Measurements from ENCODE around the gene P2RY2. TPM values are rescaled to one million over a fixed set of nuclear protein-coding genes. Genes with fewer than 3 reads are reported as not detected.

Gene P2RY2
- total and polyA plus RNA-seq, 9 of the 15 experiments (the other 6 are each of a cell fraction or from before 2014, with no cell fraction given), result not detected

DNA sequence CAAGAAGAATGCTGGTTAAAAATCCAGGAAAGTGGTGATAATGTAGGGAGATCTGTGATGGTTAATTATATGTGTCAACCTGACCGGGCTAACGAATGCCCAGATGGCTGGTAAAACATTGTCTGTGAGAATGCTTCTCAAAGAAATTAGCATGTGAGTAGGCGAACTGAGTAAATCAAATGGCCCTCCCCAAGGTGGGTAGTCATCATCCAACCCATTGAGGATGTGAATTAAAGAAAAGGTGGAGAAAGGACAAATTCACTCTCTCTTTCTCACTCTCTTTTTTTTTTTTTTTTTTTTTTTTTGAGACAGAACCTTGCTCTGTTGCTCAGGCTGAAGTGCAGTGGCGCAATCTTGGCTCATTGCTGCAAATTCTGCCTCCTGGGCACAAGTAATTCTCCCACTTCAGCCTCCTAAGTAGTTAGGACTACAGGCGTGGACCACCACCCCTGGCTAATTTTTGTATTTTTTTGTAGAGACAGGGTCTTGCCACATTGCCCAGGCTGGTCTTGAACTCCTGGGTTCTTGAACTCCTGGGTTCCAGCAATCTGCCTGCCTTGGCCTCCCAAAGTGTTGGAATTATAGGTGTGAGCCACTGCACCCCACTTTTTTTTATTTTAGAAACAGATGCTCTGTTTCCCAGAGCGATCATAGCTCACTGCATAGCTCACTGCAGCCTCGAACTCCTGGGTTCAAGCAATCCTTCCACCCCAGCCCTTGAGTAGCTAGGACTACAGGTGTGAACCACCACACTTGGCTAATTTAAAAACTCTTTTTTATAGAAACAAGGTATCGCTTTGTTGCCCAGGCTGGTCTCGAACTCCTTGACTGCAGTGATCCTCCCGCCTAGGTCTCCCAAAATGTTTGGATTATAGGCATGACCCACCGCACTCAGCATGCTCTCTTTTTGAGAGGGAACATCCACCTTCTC is 32.0 kb downstream of the P2RY2 start (continued):
- no peak for TF ChIP-seq ELF1 (tag; IDR thresholded peaks at IDR 0.05)
- TF ChIP-seq, protein P1, sequence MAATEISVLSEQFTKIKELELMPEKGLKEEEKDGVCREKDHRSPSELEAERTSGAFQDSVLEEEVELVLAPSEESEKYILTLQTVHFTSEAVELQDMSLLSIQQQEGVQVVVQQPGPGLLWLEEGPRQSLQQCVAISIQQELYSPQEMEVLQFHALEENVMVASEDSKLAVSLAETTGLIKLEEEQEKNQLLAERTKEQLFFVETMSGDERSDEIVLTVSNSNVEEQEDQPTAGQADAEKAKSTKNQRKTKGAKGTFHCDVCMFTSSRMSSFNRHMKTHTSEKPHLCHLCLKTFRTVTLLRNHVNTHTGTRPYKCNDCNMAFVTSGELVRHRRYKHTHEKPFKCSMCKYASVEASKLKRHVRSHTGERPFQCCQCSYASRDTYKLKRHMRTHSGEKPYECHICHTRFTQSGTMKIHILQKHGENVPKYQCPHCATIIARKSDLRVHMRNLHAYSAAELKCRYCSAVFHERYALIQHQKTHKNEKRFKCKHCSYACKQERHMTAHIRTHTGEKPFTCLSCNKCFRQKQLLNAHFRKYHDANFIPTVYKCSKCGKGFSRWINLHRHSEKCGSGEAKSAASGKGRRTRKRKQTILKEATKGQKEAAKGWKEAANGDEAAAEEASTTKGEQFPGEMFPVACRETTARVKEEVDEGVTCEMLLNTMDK (IDR thresholded peaks at IDR 0.05; ENCODE audit: borderline replicate concordance, insufficient read depth, low read depth, low read length, poor library complexity, severe bottlenecking), result no peak
- no peak for TF ChIP-seq CCAR2 (IDR thresholded peaks at IDR 0.05; ENCODE audit: low read depth, low read length)

GRCh38 chr11:73252577-73253191 is 34.6 kb downstream of the P2RY2 start:
- POLR2A ChIA-PET, result interaction anchor here (1.0 to 1.1 kb wide), 2 partner anchors 10 to 17 kb away, joined by 3 to 4 read pairs; no protein-coding TSS in a partner anchor
- no TSS peak for BruUV-seq (replicated peaks)
- H3K27ac ChIP-seq (ENCODE audit: extremely low read depth, low read depth, low read length), result no peak overlapping the region
- H3K27me3 ChIP-seq (ENCODE audit: control insufficient read depth in 2 of 2, insufficient read depth in 2 of 2, low read length in 2 of 2), result no peaks in the 10 kb centered on the region; a peak in 1 of 5 replicates
- DNase-seq (ENCODE audit: extremely low read depth in 1 of 4, low spot score in 3 of 4), result peak in 2 of 4 experiments; percentile 27 to 35
- no peak overlapping the region for H3K9ac ChIP-seq (ENCODE audit: insufficient read depth in 1 of 2, low read depth in 2 of 2, low read length in 2 of 2)
- H4K20me1 ChIP-seq (replicated peaks; ENCODE audit: control insufficient read depth, insufficient read depth, low read length), result no peaks in the 10 kb centered on the region
- no peak overlapping the region for H3K4me2 ChIP-seq (ENCODE audit: insufficient read depth, low read length)
- H3K4me1 ChIP-seq (replicated peaks in 1 of 2; ENCODE audit: control insufficient read depth in 2 of 2, insufficient read depth in 2 of 2, low read length in 2 of 2), result no peaks in the 10 kb centered on the region
- H3K79me2 ChIP-seq (ENCODE audit: control insufficient read depth, insufficient read depth, low read length), result no peaks in the 10 kb centered on the region
- no peak overlapping the region for H2AFZ ChIP-seq (ENCODE audit: low read depth, low read length)
- no peaks in the 10 kb centered on the region for H3K9me3 ChIP-seq (replicated peaks; ENCODE audit: control insufficient read depth, insufficient read depth, low read depth, low read length)
- WGBS (ENCODE audit: insufficient coverage, low coverage, missing lambda C conversion rate), result 5% methylated on average over 4 of the region's 4 CpGs
- intact Hi-C loops (cut with micrococcal nuclease), result no loop called here
- no peak overlapping the region for H3K4me3 ChIP-seq
- no peak for FAIRE-seq
- H3K36me3 ChIP-seq (ENCODE audit: control insufficient read depth, insufficient read depth, low read length), result no peaks in the 10 kb centered on the region
- in situ Hi-C loops (cut with MboI), result no loop called here
- ATAC-seq, result peak; percentile 83
- TF ChIP-seq CTCF (IDR thresholded peaks at IDR 0.05 in 2 of 3, conservative IDR thresholded peaks at IDR 0.05 in 1 of 3; ENCODE audit: insufficient read depth in 2 of 3, low read depth in 1 of 3, low read length in 3 of 3), result peak; percentile 24 to 30 (median 28); a peak in 1 of 6 replicates
- TF ChIP-seq TCF3 (CRISPR knock-in tag; IDR thresholded peaks at IDR 0.05), result no peak
- CTCF ChIA-PET (ENCODE audit: low intra/inter-chr PET ratio), result no interaction called here
- no peaks in the 10 kb centered on the region for H3K9me1 ChIP-seq (ENCODE audit: control insufficient read depth, insufficient read depth, low read length)

Measured in K562 (cell line).